Measurements from ENCODE around the gene CCNK. TPM values are rescaled to one million over a fixed set of nuclear protein-coding genes. Genes with fewer than 3 reads are reported as not detected.

Gene CCNK
- total RNA-seq, 1 donor from 2014 or later: 21.9 TPM

- DNase-seq (ENCODE audit: low read depth): no peak
- H3K36me3 ChIP-seq (ENCODE audit: control insufficient read depth, insufficient read depth, low read length): no peaks in the 10 kb centered on the region
- H3K4me3 ChIP-seq (ENCODE audit: low read depth, low read length): no peak overlapping the region
- TF ChIP-seq CTCF (IDR thresholded peaks at IDR 0.05; ENCODE audit: insufficient read depth, low read length, poor library complexity, severe bottlenecking): no peak
- H3K27me3 ChIP-seq (ENCODE audit: control insufficient read depth, insufficient read depth, low read length): no peaks in the 10 kb centered on the region
Observed at GRCh38 chr14:99541677-99542470, 60.7 kb downstream of the CCNK start.

- Histone ChIP-seq H3K36me3 (ENCODE audit: control insufficient read depth, insufficient read depth, low read length) (no peaks in the 10 kb centered on the region), H3K27me3 (ENCODE audit: control insufficient read depth, insufficient read depth, low read length) (no peaks in the 10 kb centered on the region), H3K4me3 (ENCODE audit: low read depth, low read length) (no peak overlapping the region)
- DNase-seq (ENCODE audit: low read depth): no peak
- TF ChIP-seq CTCF (IDR thresholded peaks at IDR 0.05; ENCODE audit: insufficient read depth, low read length, poor library complexity, severe bottlenecking): no peak
Observed at GRCh38 chr14:99542566-99542965, 61.4 kb downstream of the CCNK start.

GRCh38 chr14:99543370-99543769 lies 62.2 kb downstream of the CCNK start:
- no peak for DNase-seq (ENCODE audit: low read depth)
- Histone ChIP-seq H3K36me3 (ENCODE audit: control insufficient read depth, insufficient read depth, low read length) (no peaks in the 10 kb centered on the region), H3K4me3 (ENCODE audit: low read depth, low read length) (no peak overlapping the region), H3K27me3 (ENCODE audit: control insufficient read depth, insufficient read depth, low read length) (no peaks in the 10 kb centered on the region)
- TF ChIP-seq CTCF (IDR thresholded peaks at IDR 0.05; ENCODE audit: insufficient read depth, low read length, poor library complexity, severe bottlenecking): no peak

- DNase-seq (ENCODE audit: low read depth): no peak
- H3K4me3 ChIP-seq (ENCODE audit: low read depth, low read length): no peak overlapping the region
- TF ChIP-seq CTCF (IDR thresholded peaks at IDR 0.05; ENCODE audit: insufficient read depth, low read length, poor library complexity, severe bottlenecking): no peak
Observed at GRCh38 chr14:99543985-99544384, 62.8 kb downstream of the CCNK start.

GRCh38 chr14:99544991-99545390 lies 63.8 kb downstream of the CCNK start:
- Histone ChIP-seq H3K4me3 (ENCODE audit: low read depth, low read length) (no peak overlapping the region), H3K27me3 (ENCODE audit: control insufficient read depth, insufficient read depth, low read length) (no peaks in the 10 kb centered on the region), H3K36me3 (ENCODE audit: control insufficient read depth, insufficient read depth, low read length) (no peaks in the 10 kb centered on the region)
- DNase-seq (ENCODE audit: low read depth): no peak
- no peak for TF ChIP-seq CTCF (IDR thresholded peaks at IDR 0.05; ENCODE audit: insufficient read depth, low read length, poor library complexity, severe bottlenecking)

More at GRCh38 chr14:99543985-99544384, 62.8 kb downstream of the CCNK start:
- Histone ChIP-seq H3K36me3 (ENCODE audit: control insufficient read depth, insufficient read depth, low read length) (no peaks in the 10 kb centered on the region), H3K27me3 (ENCODE audit: control insufficient read depth, insufficient read depth, low read length) (no peaks in the 10 kb centered on the region)

- no peaks in the 10 kb centered on the region for H3K27me3 ChIP-seq (ENCODE audit: control insufficient read depth, insufficient read depth, low read length)
- H3K4me3 ChIP-seq (ENCODE audit: low read depth, low read length): no peak overlapping the region
- H3K36me3 ChIP-seq (ENCODE audit: control insufficient read depth, insufficient read depth, low read length): no peaks in the 10 kb centered on the region
- no peak for DNase-seq (ENCODE audit: low read depth)
- TF ChIP-seq CTCF (IDR thresholded peaks at IDR 0.05; ENCODE audit: insufficient read depth, low read length, poor library complexity, severe bottlenecking): no peak
Observed at GRCh38 chr14:99545586-99545985, 64.4 kb downstream of the CCNK start.

All from kidney epithelial cell (primary cell).